ENCODE data around the gene TLNRD1. TPM values are rescaled to one million over a fixed set of nuclear protein-coding genes. Genes with fewer than 3 reads are reported as not detected.

Gene TLNRD1
- total RNA-seq, 4 donors from 2014 or later: 1.9 to 8.1 (median 3.3) TPM

- ATAC-seq (no peak), DNase-seq (no peak)
- H3K4me3 ChIP-seq: no peak overlapping the region
- peaks cover 26 to 37% of the 10 kb centered on the region in 2 donors for H3K4me1 ChIP-seq
- H3K27ac ChIP-seq: peak overlapping the region; percentile 87 to 91 (median 88)
- TF ChIP-seq POLR2A (IDR thresholded peaks at IDR 0.05) (no peak), CTCF (IDR thresholded peaks at IDR 0.05 in 4 of 5, conservative IDR thresholded peaks at IDR 0.05 in 1 of 5) (no peak)
- in situ Hi-C loops (cut with MboI; ENCODE audit: low sequenced_read_pairs in 4 of 4): loop anchor here in 3 of 4 donors (10.0 to 25.0 kb wide), 3 partner anchors 114 to 274 kb away; no protein-coding TSS in a partner anchor
- no peaks in the 10 kb centered on the region for H3K9me3 ChIP-seq
- no peaks in the 10 kb centered on the region for H3K27me3 ChIP-seq
- intact Hi-C loops (cut with DNase I; ENCODE audit: low total_unique reads): no loop called here
- H3K36me3 ChIP-seq: no peaks in the 10 kb centered on the region
Observed at GRCh38 chr15:80990955-80991354, 9.8 kb upstream of the TLNRD1 start.

GRCh38 chr15:80991421-80991820 lies 9.3 kb upstream of the TLNRD1 start:
- in situ Hi-C loops (cut with MboI; ENCODE audit: low sequenced_read_pairs in 4 of 4): loop anchor here in 3 of 4 donors (10.0 to 25.0 kb wide), 3 partner anchors 113 to 273 kb away; no protein-coding TSS in a partner anchor
- H3K4me1 ChIP-seq: peaks cover 26 to 37% of the 10 kb centered on the region in 2 donors

GRCh38 chr15:80992006-80992405 lies 8.7 kb upstream of the TLNRD1 start:
- TF ChIP-seq CTCF (IDR thresholded peaks at IDR 0.05 in 4 of 5, conservative IDR thresholded peaks at IDR 0.05 in 1 of 5): no peak
- no peak for TF ChIP-seq POLR2A (IDR thresholded peaks at IDR 0.05)
- ATAC-seq: no peak
- peak overlapping the region; percentile 30 to 87 (median 68) for H3K27ac ChIP-seq
- H3K4me1 ChIP-seq: peaks cover 26 to 37% of the 10 kb centered on the region in 2 donors
- H3K4me3 ChIP-seq: no peak overlapping the region
- DNase-seq: no peak
- no peaks in the 10 kb centered on the region for H3K9me3 ChIP-seq
- H3K27me3 ChIP-seq: no peaks in the 10 kb centered on the region
- in situ Hi-C loops (cut with MboI; ENCODE audit: low sequenced_read_pairs in 4 of 4): loop anchor here in 3 of 4 donors (10.0 to 25.0 kb wide), 3 partner anchors 113 to 273 kb away; no protein-coding TSS in a partner anchor
- H3K36me3 ChIP-seq: no peaks in the 10 kb centered on the region
- intact Hi-C loops (cut with DNase I; ENCODE audit: low total_unique reads): no loop called here

More at GRCh38 chr15:80991421-80991820, 9.3 kb upstream of the TLNRD1 start:
- ATAC-seq: peak; percentile 43 to 51
- H3K27me3 ChIP-seq: no peaks in the 10 kb centered on the region
- no peaks in the 10 kb centered on the region for H3K9me3 ChIP-seq
- intact Hi-C loops (cut with DNase I; ENCODE audit: low total_unique reads): no loop called here
- H3K4me3 ChIP-seq: no peak overlapping the region
- TF ChIP-seq POLR2A (IDR thresholded peaks at IDR 0.05): no peak
- no peak for TF ChIP-seq CTCF (IDR thresholded peaks at IDR 0.05 in 4 of 5, conservative IDR thresholded peaks at IDR 0.05 in 1 of 5)
- peak overlapping the region; percentile 87 to 91 (median 88) for H3K27ac ChIP-seq
- peak; percentile 50 to 73 for DNase-seq
- no peaks in the 10 kb centered on the region for H3K36me3 ChIP-seq

- intact Hi-C loops (cut with DNase I; ENCODE audit: low total_unique reads): no loop called here
- DNase-seq (no peak), ATAC-seq (no peak)
- TF ChIP-seq CTCF (IDR thresholded peaks at IDR 0.05 in 4 of 5, conservative IDR thresholded peaks at IDR 0.05 in 1 of 5) (no peak), POLR2A (IDR thresholded peaks at IDR 0.05) (no peak)
- Histone ChIP-seq H3K9me3 (no peaks in the 10 kb centered on the region), H3K4me3 (no peak overlapping the region), H3K36me3 (no peaks in the 10 kb centered on the region), H3K27me3 (no peaks in the 10 kb centered on the region), H3K27ac (peak overlapping the region in 3 of 4 donors; percentile 30 to 87 (median 49)), H3K4me1 (peaks cover 26 to 37% of the 10 kb centered on the region in 2 donors)
- in situ Hi-C loops (cut with MboI; ENCODE audit: low sequenced_read_pairs in 4 of 4): loop anchor here in 3 of 4 donors (10.0 to 25.0 kb wide), 3 partner anchors 112 to 272 kb away; no protein-coding TSS in a partner anchor
Observed at GRCh38 chr15:80992441-80992840, 8.3 kb upstream of the TLNRD1 start.

Data from gastrocnemius medialis (tissue), 4 donors.